ENCODE data around the gene FST.

Gene FST

DNA sequence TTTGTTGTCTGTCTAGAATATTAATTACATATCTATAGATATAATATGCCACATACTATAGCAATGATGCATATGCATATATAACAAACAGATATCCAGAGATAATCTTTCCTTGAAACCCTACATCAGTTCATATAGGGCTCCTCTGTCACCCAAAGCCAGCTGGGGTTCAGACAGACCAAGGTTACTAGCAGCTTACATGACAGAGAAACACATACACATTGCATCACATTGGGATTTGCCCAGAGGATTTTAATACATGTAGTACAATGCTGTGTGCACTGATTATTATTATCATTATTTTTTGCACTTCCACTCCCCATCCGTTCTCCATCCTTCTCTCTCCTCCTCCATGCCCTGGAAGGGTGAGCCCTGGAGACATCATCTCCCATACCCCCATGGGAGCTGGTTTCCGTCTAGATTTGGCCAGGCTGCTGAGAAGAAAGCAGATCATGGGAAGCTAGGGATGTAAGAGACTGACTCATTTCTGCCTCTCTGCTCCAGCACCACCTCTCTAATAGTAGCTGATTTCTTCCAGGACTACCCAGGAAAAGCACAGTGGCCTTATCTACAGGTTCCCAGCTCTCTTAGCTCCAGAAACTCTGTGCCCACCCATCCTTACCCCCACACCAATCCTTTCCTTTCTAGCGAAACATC lies 23.3 kb downstream of the FST start:
- Histone ChIP-seq H3F3A (ENCODE audit: insufficient read depth) (no peaks in the 10 kb centered on the region), H3K9ac (ENCODE audit: low read length) (no peak overlapping the region), H2AFZ (ENCODE audit: low read depth, low read length, severe bottlenecking) (no peak overlapping the region), H3K27me3 (ENCODE audit: low read length) (no peaks in the 10 kb centered on the region), H3K9me2 (replicated peaks; ENCODE audit: insufficient read depth, low read length) (no peaks in the 10 kb centered on the region), H3K79me2 (ENCODE audit: insufficient read depth, low read length) (no peaks in the 10 kb centered on the region), H4K20me1 (ENCODE audit: low read depth, low read length) (no peaks in the 10 kb centered on the region), H3K4me3 (ENCODE audit: insufficient read depth, low read length, poor library complexity, severe bottlenecking) (no peak overlapping the region), H3K27ac (ENCODE audit: low read depth, low read length) (no peak overlapping the region), H3K36me3 (ENCODE audit: low read length) (no peaks in the 10 kb centered on the region), H3K9me3 (ENCODE audit: insufficient read depth, low read length) (peaks cover 7% of the 10 kb centered on the region; the same call in 1 of the 2 replicates), H3K4me2 (ENCODE audit: low read depth, low read length, poor library complexity, severe bottlenecking) (no peak overlapping the region)
- no peak for TF ChIP-seq EZH2phosphoT487 (conservative IDR thresholded peaks at IDR 0.05; ENCODE audit: low read length)
- TF ChIP-seq, protein P1, sequence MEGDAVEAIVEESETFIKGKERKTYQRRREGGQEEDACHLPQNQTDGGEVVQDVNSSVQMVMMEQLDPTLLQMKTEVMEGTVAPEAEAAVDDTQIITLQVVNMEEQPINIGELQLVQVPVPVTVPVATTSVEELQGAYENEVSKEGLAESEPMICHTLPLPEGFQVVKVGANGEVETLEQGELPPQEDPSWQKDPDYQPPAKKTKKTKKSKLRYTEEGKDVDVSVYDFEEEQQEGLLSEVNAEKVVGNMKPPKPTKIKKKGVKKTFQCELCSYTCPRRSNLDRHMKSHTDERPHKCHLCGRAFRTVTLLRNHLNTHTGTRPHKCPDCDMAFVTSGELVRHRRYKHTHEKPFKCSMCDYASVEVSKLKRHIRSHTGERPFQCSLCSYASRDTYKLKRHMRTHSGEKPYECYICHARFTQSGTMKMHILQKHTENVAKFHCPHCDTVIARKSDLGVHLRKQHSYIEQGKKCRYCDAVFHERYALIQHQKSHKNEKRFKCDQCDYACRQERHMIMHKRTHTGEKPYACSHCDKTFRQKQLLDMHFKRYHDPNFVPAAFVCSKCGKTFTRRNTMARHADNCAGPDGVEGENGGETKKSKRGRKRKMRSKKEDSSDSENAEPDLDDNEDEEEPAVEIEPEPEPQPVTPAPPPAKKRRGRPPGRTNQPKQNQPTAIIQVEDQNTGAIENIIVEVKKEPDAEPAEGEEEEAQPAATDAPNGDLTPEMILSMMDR (IDR thresholded peaks at IDR 0.05; ENCODE audit: insufficient read depth, low read length, poor library complexity, severe bottlenecking), result no peak

DNA sequence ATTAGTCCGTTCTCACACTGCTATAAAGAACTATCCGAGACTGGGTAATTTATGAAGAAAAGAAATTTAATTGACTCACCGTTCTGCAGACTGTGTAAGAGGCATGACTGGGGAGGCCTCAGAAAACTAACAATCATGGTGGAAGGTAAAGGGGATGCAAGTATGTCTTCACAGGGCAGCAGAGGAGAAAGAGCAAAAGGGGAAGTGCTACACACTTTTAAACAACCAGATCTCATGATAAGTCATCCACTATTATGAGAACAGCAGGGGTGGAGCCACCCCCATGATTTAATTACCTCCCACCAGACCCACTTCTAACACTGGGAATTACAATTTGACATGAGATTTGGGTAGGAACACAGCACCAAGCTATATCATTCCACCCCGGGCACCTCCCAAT lies 26.6 kb downstream of the FST start:
- no peak overlapping the region for H2AFZ ChIP-seq (ENCODE audit: low read depth, low read length, severe bottlenecking)
- H4K20me1 ChIP-seq (ENCODE audit: low read depth, low read length), result no peaks in the 10 kb centered on the region
- no peaks in the 10 kb centered on the region for H3K9me2 ChIP-seq (replicated peaks; ENCODE audit: insufficient read depth, low read length)
- H3K9me3 ChIP-seq (ENCODE audit: insufficient read depth, low read length), result peaks cover 7% of the 10 kb centered on the region; the same call in 1 of the 2 replicates
- H3K4me3 ChIP-seq (ENCODE audit: insufficient read depth, low read length, poor library complexity, severe bottlenecking), result no peak overlapping the region
- no peaks in the 10 kb centered on the region for H3F3A ChIP-seq (ENCODE audit: insufficient read depth)
- no peaks in the 10 kb centered on the region for H3K27me3 ChIP-seq (ENCODE audit: low read length)
- H3K4me2 ChIP-seq (ENCODE audit: low read depth, low read length, poor library complexity, severe bottlenecking), result no peak overlapping the region
- H3K36me3 ChIP-seq (ENCODE audit: low read length), result no peaks in the 10 kb centered on the region
- TF ChIP-seq, protein P1 (IDR thresholded peaks at IDR 0.05; ENCODE audit: insufficient read depth, low read length, poor library complexity, severe bottlenecking), result no peak
- no peak for TF ChIP-seq EZH2phosphoT487 (conservative IDR thresholded peaks at IDR 0.05; ENCODE audit: low read length)
- H3K9ac ChIP-seq (ENCODE audit: low read length), result no peak overlapping the region
- H3K27ac ChIP-seq (ENCODE audit: low read depth, low read length), result no peak overlapping the region
- H3K79me2 ChIP-seq (ENCODE audit: insufficient read depth, low read length), result no peaks in the 10 kb centered on the region

DNA sequence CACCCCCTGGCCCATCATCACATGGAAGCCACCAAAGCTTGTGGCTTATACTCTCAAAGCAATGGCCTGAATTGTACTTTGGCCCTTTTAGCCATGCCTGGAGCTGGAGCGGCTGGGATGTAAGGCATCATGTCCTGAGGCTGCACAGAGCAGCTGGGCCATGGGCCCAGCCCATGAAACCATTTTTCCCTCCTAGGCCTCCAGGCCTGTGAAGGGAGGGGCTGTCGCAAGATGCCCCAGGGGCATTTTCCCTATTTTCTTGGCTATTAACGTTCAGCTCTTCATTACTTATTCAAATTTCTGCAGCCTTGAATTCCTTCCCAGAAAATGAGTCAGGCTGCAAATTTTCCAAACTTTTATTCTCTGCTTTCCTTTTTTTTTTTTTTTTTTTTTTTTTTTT lies 27.7 kb downstream of the FST start:
- Histone ChIP-seq H3K4me3 (ENCODE audit: insufficient read depth, low read length, poor library complexity, severe bottlenecking) (no peak overlapping the region), H3K9me3 (ENCODE audit: insufficient read depth, low read length) (peaks cover 7% of the 10 kb centered on the region; the same call in 1 of the 2 replicates), H3F3A (ENCODE audit: insufficient read depth) (no peaks in the 10 kb centered on the region), H3K27me3 (ENCODE audit: low read length) (no peaks in the 10 kb centered on the region), H3K27ac (ENCODE audit: low read depth, low read length) (no peak overlapping the region), H4K20me1 (ENCODE audit: low read depth, low read length) (no peaks in the 10 kb centered on the region), H2AFZ (ENCODE audit: low read depth, low read length, severe bottlenecking) (no peak overlapping the region), H3K9me2 (replicated peaks; ENCODE audit: insufficient read depth, low read length) (no peaks in the 10 kb centered on the region), H3K36me3 (ENCODE audit: low read length) (no peaks in the 10 kb centered on the region), H3K79me2 (ENCODE audit: insufficient read depth, low read length) (no peaks in the 10 kb centered on the region), H3K9ac (ENCODE audit: low read length) (no peak overlapping the region), H3K4me2 (ENCODE audit: low read depth, low read length, poor library complexity, severe bottlenecking) (no peak overlapping the region)
- TF ChIP-seq, protein P1 (IDR thresholded peaks at IDR 0.05; ENCODE audit: insufficient read depth, low read length, poor library complexity, severe bottlenecking), result no peak
- TF ChIP-seq EZH2phosphoT487 (conservative IDR thresholded peaks at IDR 0.05; ENCODE audit: low read length), result no peak
